ENCODE results near the gene DRICH1.
"Not testable (repeated sequence)": the region's sequence is repeated elsewhere in the genome, so short reads cannot be mapped to it uniquely, and the experiment has no call there.

The DRICH1 gene

DNA sequence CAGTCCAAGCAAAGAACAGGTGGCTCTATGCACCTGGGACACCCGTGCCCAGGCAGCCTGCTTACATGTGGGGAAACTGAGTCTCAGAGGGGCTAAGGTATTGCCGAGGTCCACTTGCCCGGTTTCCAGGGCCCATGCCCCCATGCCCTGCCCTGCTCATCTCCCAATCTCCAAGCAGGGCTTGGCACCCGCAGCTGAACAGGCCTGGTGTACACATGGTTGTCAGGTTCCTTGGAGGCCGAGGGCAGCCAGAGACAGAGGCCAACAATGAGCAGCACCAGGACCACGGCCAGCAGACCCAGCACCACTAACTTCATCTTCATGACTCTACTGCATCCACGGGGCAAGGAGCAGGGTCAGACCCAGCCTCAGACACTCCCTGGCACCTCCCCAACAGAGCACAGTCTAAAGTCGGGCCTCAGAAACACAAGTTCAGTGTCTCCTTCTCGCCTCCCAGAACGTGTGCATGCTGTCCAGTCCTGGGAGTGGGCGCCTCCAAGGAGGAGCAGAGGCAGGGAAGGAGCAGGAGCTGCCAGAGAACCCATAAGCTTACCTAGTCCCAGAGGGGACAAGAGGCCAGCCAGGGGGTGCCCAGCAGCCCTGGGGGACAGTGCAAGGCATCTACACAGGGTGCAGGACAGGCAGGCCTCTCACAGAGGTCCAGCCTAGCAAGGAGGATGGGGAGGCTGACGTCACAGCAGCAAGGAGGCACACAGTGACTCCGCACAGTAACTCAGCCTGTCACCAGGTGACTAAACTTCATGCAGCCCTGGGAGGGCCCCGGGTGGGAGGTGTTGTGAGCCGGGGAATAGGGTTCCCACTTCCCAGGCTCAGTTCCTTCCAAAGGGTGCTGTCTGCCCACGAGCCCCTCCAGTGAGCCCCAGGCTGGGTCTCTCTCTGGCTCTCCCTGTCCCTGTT lies 38.5 kb upstream of the DRICH1 start:
- no peak overlapping the region for H3K27ac ChIP-seq (replicated peaks)
- no peak for DNase-seq (ENCODE audit: low read depth in 1 of 2, low spot score in 1 of 2)
- no peak overlapping the region for H3K4me3 ChIP-seq (replicated peaks; ENCODE audit: insufficient read depth, low read length)
- H3K27me3 ChIP-seq (ENCODE audit: insufficient read depth, poor library complexity, severe bottlenecking): no peaks in the 10 kb centered on the region
- TF ChIP-seq GABPA (IDR thresholded peaks at IDR 0.05; ENCODE audit: low read depth): no peak
- no peak for TF ChIP-seq POLR2AphosphoS5 (IDR thresholded peaks at IDR 0.05; ENCODE audit: low read depth)
- TF ChIP-seq, protein P1, sequence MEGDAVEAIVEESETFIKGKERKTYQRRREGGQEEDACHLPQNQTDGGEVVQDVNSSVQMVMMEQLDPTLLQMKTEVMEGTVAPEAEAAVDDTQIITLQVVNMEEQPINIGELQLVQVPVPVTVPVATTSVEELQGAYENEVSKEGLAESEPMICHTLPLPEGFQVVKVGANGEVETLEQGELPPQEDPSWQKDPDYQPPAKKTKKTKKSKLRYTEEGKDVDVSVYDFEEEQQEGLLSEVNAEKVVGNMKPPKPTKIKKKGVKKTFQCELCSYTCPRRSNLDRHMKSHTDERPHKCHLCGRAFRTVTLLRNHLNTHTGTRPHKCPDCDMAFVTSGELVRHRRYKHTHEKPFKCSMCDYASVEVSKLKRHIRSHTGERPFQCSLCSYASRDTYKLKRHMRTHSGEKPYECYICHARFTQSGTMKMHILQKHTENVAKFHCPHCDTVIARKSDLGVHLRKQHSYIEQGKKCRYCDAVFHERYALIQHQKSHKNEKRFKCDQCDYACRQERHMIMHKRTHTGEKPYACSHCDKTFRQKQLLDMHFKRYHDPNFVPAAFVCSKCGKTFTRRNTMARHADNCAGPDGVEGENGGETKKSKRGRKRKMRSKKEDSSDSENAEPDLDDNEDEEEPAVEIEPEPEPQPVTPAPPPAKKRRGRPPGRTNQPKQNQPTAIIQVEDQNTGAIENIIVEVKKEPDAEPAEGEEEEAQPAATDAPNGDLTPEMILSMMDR (IDR thresholded peaks at IDR 0.05; ENCODE audit: insufficient read depth, low read length): no peak
- TF ChIP-seq, protein P2, sequence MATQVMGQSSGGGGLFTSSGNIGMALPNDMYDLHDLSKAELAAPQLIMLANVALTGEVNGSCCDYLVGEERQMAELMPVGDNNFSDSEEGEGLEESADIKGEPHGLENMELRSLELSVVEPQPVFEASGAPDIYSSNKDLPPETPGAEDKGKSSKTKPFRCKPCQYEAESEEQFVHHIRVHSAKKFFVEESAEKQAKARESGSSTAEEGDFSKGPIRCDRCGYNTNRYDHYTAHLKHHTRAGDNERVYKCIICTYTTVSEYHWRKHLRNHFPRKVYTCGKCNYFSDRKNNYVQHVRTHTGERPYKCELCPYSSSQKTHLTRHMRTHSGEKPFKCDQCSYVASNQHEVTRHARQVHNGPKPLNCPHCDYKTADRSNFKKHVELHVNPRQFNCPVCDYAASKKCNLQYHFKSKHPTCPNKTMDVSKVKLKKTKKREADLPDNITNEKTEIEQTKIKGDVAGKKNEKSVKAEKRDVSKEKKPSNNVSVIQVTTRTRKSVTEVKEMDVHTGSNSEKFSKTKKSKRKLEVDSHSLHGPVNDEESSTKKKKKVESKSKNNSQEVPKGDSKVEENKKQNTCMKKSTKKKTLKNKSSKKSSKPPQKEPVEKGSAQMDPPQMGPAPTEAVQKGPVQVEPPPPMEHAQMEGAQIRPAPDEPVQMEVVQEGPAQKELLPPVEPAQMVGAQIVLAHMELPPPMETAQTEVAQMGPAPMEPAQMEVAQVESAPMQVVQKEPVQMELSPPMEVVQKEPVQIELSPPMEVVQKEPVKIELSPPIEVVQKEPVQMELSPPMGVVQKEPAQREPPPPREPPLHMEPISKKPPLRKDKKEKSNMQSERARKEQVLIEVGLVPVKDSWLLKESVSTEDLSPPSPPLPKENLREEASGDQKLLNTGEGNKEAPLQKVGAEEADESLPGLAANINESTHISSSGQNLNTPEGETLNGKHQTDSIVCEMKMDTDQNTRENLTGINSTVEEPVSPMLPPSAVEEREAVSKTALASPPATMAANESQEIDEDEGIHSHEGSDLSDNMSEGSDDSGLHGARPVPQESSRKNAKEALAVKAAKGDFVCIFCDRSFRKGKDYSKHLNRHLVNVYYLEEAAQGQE (IDR thresholded peaks at IDR 0.05; ENCODE audit: insufficient replicate concordance, low read depth): peak; percentile 52
- TF ChIP-seq SPI1 (IDR thresholded peaks at IDR 0.05; ENCODE audit: borderline replicate concordance, low read depth): no peak

DNA sequence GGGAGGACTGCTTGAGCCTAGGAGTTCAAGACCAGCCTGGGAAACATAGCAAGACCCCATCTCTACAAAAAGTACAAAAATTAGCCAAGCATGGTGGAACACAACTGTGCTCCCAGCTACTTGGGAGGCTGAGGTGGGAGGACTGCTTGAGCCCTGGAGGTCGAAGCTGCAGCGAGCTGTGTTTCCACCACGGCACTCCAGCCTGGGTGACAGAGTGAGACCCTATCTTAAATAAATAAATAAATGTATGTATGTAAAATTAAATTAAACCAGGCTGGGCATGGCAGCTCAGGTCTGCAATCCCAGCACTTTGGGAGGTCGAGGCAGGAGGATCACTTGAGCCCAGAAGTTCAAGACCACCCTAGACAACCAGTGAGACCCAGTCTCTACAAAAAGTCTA lies 28.3 kb upstream of the DRICH1 start:
- not testable (repeated sequence) for H3K27me3 ChIP-seq (ENCODE audit: insufficient read depth, poor library complexity, severe bottlenecking); DNase-seq (ENCODE audit: low read depth in 1 of 2, low spot score in 1 of 2); H3K27ac ChIP-seq (replicated peaks); H3K4me3 ChIP-seq (replicated peaks; ENCODE audit: insufficient read depth, low read length)

DNA sequence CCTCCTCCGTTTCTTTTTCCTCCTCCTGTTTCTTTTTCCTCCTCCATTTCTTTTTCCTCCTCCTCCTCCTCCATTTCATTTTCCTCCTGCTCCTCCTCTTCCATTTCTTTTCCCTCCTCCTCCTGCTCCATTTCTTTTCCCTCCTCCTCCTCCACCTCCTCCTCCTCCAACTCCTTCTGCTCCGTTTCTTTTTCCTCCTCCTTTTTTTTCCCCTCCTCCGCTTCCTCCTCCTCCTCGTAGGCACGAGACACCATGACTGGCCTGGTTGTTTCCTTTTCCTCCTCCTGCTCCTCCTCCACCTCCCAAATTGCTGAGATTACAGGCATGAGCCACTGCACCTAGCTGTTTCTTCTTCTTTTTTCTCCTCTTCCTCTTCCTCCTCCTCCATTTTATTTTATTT lies 25.6 kb upstream of the DRICH1 start:
- DNase-seq (ENCODE audit: low read depth in 1 of 2, low spot score in 1 of 2): no peak
- TF ChIP-seq, protein P2 (IDR thresholded peaks at IDR 0.05; ENCODE audit: insufficient replicate concordance, low read depth): no peak
- TF ChIP-seq, protein P1 (IDR thresholded peaks at IDR 0.05; ENCODE audit: insufficient read depth, low read length): no peak
- TF ChIP-seq GABPA (IDR thresholded peaks at IDR 0.05; ENCODE audit: low read depth) (no peak), SPI1 (IDR thresholded peaks at IDR 0.05; ENCODE audit: borderline replicate concordance, low read depth) (no peak), POLR2AphosphoS5 (IDR thresholded peaks at IDR 0.05; ENCODE audit: low read depth) (no peak)
- Histone ChIP-seq H3K27ac (replicated peaks) (no peak overlapping the region), H3K4me3 (replicated peaks; ENCODE audit: insufficient read depth, low read length) (no peak overlapping the region), H3K27me3 (ENCODE audit: insufficient read depth, poor library complexity, severe bottlenecking) (no peaks in the 10 kb centered on the region)

DNA sequence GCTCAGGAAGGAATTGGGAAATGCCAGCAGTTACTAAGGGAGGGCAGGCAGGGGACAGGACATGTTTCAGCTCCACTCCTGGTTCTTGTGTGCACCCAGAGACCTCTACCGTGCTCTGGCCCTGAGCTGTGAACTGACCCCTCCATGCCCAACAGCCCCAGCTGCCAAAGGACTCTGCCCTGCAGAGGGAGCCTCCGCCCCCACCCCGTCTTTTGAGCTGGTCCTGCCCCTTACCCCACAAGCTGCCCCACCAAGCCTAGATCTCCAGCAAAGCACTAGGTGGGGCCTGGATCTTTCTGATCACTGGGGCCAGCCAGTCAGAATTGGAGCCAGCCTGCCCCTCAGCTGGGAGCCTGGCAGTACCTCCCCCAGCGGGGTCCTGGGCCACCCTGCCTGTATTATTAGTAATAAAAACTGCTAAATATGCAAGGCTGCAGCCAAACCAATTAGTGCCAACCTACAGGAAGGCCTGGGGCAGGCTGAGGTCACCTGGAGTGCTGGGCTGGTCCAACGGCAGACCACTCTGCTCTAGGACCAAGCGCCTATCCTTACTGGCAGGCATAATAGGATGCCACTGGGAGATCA lies 23.9 kb upstream of the DRICH1 start:
- H3K27ac ChIP-seq (replicated peaks): no peak overlapping the region
- DNase-seq (ENCODE audit: low read depth in 1 of 2, low spot score in 1 of 2): no peak
- TF ChIP-seq GABPA (IDR thresholded peaks at IDR 0.05; ENCODE audit: low read depth): no peak
- TF ChIP-seq, protein P2 (IDR thresholded peaks at IDR 0.05; ENCODE audit: insufficient replicate concordance, low read depth): no peak
- TF ChIP-seq, protein P1 (IDR thresholded peaks at IDR 0.05; ENCODE audit: insufficient read depth, low read length): no peak
- TF ChIP-seq SPI1 (IDR thresholded peaks at IDR 0.05; ENCODE audit: borderline replicate concordance, low read depth): no peak
- no peak for TF ChIP-seq POLR2AphosphoS5 (IDR thresholded peaks at IDR 0.05; ENCODE audit: low read depth)

More for the DNA sequence above, 23.9 kb upstream of the DRICH1 start:
- Histone ChIP-seq H3K4me3 (replicated peaks; ENCODE audit: insufficient read depth, low read length) (no peak overlapping the region), H3K27me3 (ENCODE audit: insufficient read depth, poor library complexity, severe bottlenecking) (no peaks in the 10 kb centered on the region)
